Right kidney (tissue), 1 donor: ENCODE data around the gene CPN2.

Source experiments
- DNase-seq: peaks from one replicate; pipeline ENCODE4 v3.0.0-alpha.2; 2016

Gene CPN2

GRCh38 chr3:194293546-194294198 lies 57.5 kb downstream of the CPN2 start:
- no peak for DNase-seq

- DNase-seq = no peak
Measured at GRCh38 chr3:194292331-194292730, 58.8 kb downstream of the CPN2 start.
